Thyroid gland (tissue), 4 donors: ENCODE measurements around the gene ACAP1.

ENCODE experiments used
- POLR2A ChIP-seq, 2 donors: fragments of 450-650 bp; IDR thresholded peaks; one replicate each; pipeline ENCODE4 v1.6.1; 2017; ENCODE audit warnings: antibody characterized with exemption in 2 of 2, mild to moderate bottlenecking in 2 of 2, moderate library complexity in 1 of 2
- TF ChIP-seq, protein P1 (sequence below), 6 experiments: fragments of 200-600 bp in 3 of 6; fragments of 450-650 bp in 3 of 6; sonication (generic) in 3 of 6; IDR thresholded peaks; one replicate each; pipeline ENCODE4 v1.5.1; 2016 to 2019; ENCODE audit warnings: antibody characterized with exemption in 6 of 6, mild to moderate bottlenecking in 2 of 6, inconsistent platforms in 1 of 6, moderate library complexity in 1 of 6

DNA sequence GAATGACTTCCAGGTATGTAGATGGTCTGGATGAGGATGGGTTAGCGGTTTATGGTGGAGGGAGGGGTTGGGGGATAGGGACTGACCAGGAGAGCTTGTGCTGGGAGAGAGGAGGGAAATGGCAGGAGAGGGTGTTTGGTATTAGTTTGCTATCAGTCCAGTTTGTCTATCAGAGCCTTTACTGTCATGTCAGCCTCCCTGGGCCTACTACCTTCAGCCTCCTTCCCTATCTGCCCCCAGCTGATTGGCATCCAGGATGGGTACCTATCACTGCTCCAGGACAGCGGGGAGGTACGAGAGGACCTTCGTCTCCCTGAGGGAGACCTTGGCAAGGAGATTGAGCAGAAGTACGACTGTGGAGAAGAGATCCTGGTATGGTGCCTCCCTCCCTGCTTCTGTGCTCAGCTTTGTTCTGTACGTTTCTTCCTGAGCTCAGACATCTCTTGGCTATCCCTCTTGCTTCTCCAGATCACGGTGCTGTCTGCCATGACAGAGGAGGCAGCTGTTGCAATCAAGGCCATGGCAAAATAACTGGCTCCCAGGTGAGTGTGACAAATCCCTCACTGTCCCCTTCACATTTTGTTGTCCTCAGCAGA is 25.1 kb upstream of the ACAP1 start:
- TF ChIP-seq, protein P1, sequence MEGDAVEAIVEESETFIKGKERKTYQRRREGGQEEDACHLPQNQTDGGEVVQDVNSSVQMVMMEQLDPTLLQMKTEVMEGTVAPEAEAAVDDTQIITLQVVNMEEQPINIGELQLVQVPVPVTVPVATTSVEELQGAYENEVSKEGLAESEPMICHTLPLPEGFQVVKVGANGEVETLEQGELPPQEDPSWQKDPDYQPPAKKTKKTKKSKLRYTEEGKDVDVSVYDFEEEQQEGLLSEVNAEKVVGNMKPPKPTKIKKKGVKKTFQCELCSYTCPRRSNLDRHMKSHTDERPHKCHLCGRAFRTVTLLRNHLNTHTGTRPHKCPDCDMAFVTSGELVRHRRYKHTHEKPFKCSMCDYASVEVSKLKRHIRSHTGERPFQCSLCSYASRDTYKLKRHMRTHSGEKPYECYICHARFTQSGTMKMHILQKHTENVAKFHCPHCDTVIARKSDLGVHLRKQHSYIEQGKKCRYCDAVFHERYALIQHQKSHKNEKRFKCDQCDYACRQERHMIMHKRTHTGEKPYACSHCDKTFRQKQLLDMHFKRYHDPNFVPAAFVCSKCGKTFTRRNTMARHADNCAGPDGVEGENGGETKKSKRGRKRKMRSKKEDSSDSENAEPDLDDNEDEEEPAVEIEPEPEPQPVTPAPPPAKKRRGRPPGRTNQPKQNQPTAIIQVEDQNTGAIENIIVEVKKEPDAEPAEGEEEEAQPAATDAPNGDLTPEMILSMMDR (IDR thresholded peaks at IDR 0.05): no peak
- no peak for TF ChIP-seq POLR2A (IDR thresholded peaks at IDR 0.05)
